ENCODE data around the gene TMEM184A. TPM values are rescaled to one million over a fixed set of nuclear protein-coding genes. Genes with fewer than 3 reads are reported as not detected.

The TMEM184A gene
- total and polyA plus RNA-seq, 8 donors = 3.8 to 99.4 (median 17.2) TPM

DNA sequence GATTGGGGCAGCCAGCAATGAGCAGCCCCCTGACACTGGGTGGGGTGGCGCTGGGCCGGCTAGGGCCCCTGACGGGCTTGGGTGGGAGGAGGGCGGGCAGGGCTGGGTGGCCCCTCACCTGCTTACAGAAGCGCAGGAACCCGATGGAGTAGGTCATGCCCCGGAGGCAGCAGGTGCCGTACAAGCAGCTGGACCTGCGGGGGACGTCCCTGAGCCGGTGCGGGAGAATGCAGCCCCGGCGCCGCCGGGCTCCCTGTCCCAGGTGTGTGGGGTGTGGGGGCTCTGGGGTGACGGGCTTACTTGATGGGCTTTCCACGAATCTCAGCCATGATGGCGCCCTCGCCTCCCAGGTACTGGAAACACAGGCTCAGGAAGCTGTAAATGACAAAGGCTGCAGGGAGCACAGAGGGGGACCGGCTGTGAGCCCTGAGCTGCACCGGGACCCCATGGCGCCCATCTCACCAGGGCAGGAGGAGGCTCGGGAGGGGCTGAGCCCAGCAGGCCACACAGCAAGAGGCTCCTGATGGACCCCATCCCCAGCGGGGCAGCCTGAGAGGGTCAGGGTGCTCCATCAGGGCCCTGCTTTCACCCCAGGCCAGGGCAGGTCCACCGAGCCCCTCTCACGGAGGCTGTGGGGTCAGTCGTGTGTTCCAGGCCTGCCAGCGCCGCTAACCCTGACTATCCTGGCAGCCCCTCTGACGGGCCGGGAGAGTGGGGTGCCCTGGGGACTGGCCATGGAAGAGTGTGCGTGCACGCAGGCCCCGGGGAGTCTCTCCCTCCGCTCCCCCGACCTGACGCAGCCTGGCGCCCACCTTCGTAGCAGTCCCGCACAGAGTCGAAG, 5.8 kb downstream of the TMEM184A start:
- TF ChIP-seq POLR2AphosphoS5 (IDR thresholded peaks at IDR 0.05) (no peak), POLR2A (IDR thresholded peaks at IDR 0.05) (no peak), EP300 (IDR thresholded peaks at IDR 0.05) (no peak)
- TF ChIP-seq, protein P1, sequence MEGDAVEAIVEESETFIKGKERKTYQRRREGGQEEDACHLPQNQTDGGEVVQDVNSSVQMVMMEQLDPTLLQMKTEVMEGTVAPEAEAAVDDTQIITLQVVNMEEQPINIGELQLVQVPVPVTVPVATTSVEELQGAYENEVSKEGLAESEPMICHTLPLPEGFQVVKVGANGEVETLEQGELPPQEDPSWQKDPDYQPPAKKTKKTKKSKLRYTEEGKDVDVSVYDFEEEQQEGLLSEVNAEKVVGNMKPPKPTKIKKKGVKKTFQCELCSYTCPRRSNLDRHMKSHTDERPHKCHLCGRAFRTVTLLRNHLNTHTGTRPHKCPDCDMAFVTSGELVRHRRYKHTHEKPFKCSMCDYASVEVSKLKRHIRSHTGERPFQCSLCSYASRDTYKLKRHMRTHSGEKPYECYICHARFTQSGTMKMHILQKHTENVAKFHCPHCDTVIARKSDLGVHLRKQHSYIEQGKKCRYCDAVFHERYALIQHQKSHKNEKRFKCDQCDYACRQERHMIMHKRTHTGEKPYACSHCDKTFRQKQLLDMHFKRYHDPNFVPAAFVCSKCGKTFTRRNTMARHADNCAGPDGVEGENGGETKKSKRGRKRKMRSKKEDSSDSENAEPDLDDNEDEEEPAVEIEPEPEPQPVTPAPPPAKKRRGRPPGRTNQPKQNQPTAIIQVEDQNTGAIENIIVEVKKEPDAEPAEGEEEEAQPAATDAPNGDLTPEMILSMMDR (IDR thresholded peaks at IDR 0.05) = no peak
- H3K36me3 ChIP-seq = peaks cover 0 to 42% (median 23%) of the 10 kb centered on the region in 4 donors

DNA sequence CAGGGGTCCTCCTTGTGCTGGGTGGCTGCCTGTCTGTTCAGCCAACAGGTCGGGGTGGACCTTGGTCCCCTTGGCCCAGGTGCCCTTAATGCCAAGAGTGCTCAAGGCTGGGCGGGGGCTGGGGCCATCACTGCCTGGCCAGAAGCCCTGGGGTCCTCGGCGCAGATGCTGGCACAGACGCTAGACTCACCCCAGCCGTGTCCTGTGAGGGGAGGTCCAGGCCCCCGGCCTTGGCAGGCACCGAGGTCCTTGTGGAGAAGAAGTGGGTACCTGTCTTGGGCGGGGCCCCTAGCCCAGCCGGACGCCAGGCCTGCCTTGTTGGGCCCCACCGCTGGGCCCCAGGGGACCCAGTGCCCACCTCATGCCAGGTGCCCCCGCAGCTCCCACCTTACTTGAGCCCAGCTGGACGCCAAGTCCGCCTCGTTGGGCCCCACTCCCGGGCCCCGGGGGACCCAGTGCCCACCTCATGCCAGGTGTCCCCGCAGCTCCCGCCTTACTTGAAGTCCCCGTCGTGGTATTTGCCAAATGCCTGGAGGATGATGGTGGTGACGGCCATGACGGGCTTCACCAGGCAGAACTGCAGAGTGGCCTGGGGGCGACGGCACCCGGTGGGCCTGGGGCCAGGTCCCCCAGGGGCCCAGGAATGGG, 6.5 kb downstream of the TMEM184A start:
- no peak overlapping the region for H3K27ac ChIP-seq
- TF ChIP-seq POLR2AphosphoS5 (IDR thresholded peaks at IDR 0.05) (no peak), POLR2A (IDR thresholded peaks at IDR 0.05) (no peak), EP300 (IDR thresholded peaks at IDR 0.05) (no peak)
- TF ChIP-seq, protein P1 (IDR thresholded peaks at IDR 0.05) = no peak
- no peak overlapping the region for H3K4me3 ChIP-seq
- H3K27me3 ChIP-seq = no peaks in the 10 kb centered on the region
- WGBS, 5 donors = 82 to 91% (median 89%) methylated on average over 10 to 27 of the region's 27 CpGs
- H3K36me3 ChIP-seq = peaks cover 0 to 46% (median 29%) of the 10 kb centered on the region in 4 donors
- DNase-seq = no peak
- H3K9me3 ChIP-seq = no peaks in the 10 kb centered on the region
- peaks cover 4 to 23% (median 15%) of the 10 kb centered on the region in 4 donors for H3K4me1 ChIP-seq
- intact Hi-C loops (cut with DNase I; ENCODE audit: low total_unique reads) = no loop called here

More for the DNA sequence above, 5.8 kb downstream of the TMEM184A start:
- Histone ChIP-seq H3K27me3 (no peaks in the 10 kb centered on the region), H3K9me3 (no peaks in the 10 kb centered on the region), H3K4me1 (peaks cover 4 to 26% (median 22%) of the 10 kb centered on the region in 4 donors), H3K27ac (no peak overlapping the region), H3K4me3 (no peak overlapping the region)
- intact Hi-C loops (cut with DNase I; ENCODE audit: low total_unique reads) = no loop called here
- WGBS, 5 donors = 88 to 94% (median 90%) methylated on average over 25 to 42 of the region's 42 CpGs
- DNase-seq = no peak

GRCh38 chr7:1548944-1549343, 7.1 kb downstream of the TMEM184A start:
- Histone ChIP-seq H3K9me3 (no peaks in the 10 kb centered on the region), H3K27ac (no peak overlapping the region), H3K4me1 (peaks cover 4 to 20% (median 15%) of the 10 kb centered on the region in 4 donors), H3K36me3 (peaks cover 0 to 52% (median 35%) of the 10 kb centered on the region in 4 donors), H3K4me3 (no peak overlapping the region), H3K27me3 (no peaks in the 10 kb centered on the region)
- intact Hi-C loops (cut with DNase I; ENCODE audit: low total_unique reads) = no loop called here
- no peak for TF ChIP-seq POLR2AphosphoS5 (IDR thresholded peaks at IDR 0.05)
- TF ChIP-seq POLR2A (IDR thresholded peaks at IDR 0.05) = no peak
- TF ChIP-seq, protein P1 (IDR thresholded peaks at IDR 0.05) = no peak
- TF ChIP-seq EP300 (IDR thresholded peaks at IDR 0.05) = no peak
- WGBS, 5 donors = 80 to 89% (median 85%) methylated on average over 6 to 14 of the region's 14 CpGs
- DNase-seq = no peak

GRCh38 chr7:1548438-1548831, 7.6 kb downstream of the TMEM184A start:
- intact Hi-C loops (cut with DNase I; ENCODE audit: low total_unique reads) = no loop called here
- Histone ChIP-seq H3K36me3 (peaks cover 0 to 57% (median 40%) of the 10 kb centered on the region in 4 donors), H3K9me3 (no peaks in the 10 kb centered on the region), H3K27ac (no peak overlapping the region), H3K4me3 (no peak overlapping the region), H3K27me3 (no peaks in the 10 kb centered on the region), H3K4me1 (peaks cover 4 to 20% (median 15%) of the 10 kb centered on the region in 4 donors)
- DNase-seq = no peak
- TF ChIP-seq POLR2AphosphoS5 (IDR thresholded peaks at IDR 0.05) (no peak), EP300 (IDR thresholded peaks at IDR 0.05) (no peak), POLR2A (IDR thresholded peaks at IDR 0.05) (no peak)
- TF ChIP-seq, protein P1 (IDR thresholded peaks at IDR 0.05) = no peak
- 71 to 83% (median 76%) methylated on average over 17 of the region's 17 CpGs for WGBS, 5 donors
